Astrocyte (in vitro differentiated cells and primary cell): ENCODE data around the gene DUSP11. TPM values are rescaled to one million over a fixed set of nuclear protein-coding genes. Genes with fewer than 3 reads are reported as not detected.
A peak's percentile ranks its signal among the peaks of the same experiment; 100 is the strongest.

Experiments used
- DNase-seq: peaks from one replicate; pipeline ENCODE4 v3.0.0-alpha.2; 2010; ENCODE audit warnings: low read depth
- FAIRE-seq: peaks from 2 replicates; lab custom pipeline; 2011; peaks lifted over from hg19 to GRCh38; lab: Jason Lieb, UNC
- H2AFZ ChIP-seq: 2 replicates; pipeline ENCODE4 v1.6.0; 2012; ENCODE audit warnings: low read depth, low read length, inconsistent platforms
- H3K27ac ChIP-seq: 2 replicates; pipeline ENCODE4 v1.5.1; 2011; ENCODE audit warnings: low read depth, low read length, inconsistent platforms
- H3K27me3 ChIP-seq: 2 replicates; pipeline ENCODE4 v1.6.0; 2011; ENCODE audit warnings: low read length, inconsistent platforms; ENCODE audit not compliant: insufficient read depth
- H3K36me3 ChIP-seq: 2 replicates; pipeline ENCODE4 v1.5.1; 2011; ENCODE audit warnings: low read length, inconsistent platforms; ENCODE audit not compliant: insufficient read depth
- H3K4me1 ChIP-seq: 2 replicates; pipeline ENCODE4 v1.5.1; 2011; ENCODE audit warnings: low read length, inconsistent platforms; ENCODE audit not compliant: insufficient read depth
- H3K4me2 ChIP-seq: 2 replicates; pipeline ENCODE4 v1.6.0; 2012; ENCODE audit warnings: low read length, inconsistent platforms
- H3K4me3 ChIP-seq: 2 replicates; pipeline ENCODE4 v1.5.1; 2011; ENCODE audit warnings: low read depth, mild to moderate bottlenecking, low read length, inconsistent platforms; ENCODE audit not compliant: insufficient read depth
- H3K79me2 ChIP-seq: 2 replicates; pipeline ENCODE4 v1.6.0; 2012; ENCODE audit warnings: mild to moderate bottlenecking, low read length, inconsistent platforms; ENCODE audit not compliant: insufficient read depth
- H3K9ac ChIP-seq: 2 replicates; pipeline ENCODE4 v1.6.0; 2012; ENCODE audit warnings: mild to moderate bottlenecking, low read length, inconsistent platforms
- H3K9me3 ChIP-seq: 2 replicates; pipeline ENCODE4 v1.5.1; 2012; ENCODE audit warnings: low read depth, mild to moderate bottlenecking, low read length, inconsistent platforms; ENCODE audit not compliant: insufficient read depth
- H4K20me1 ChIP-seq: 2 replicates; pipeline ENCODE4 v1.6.0; 2012; ENCODE audit warnings: low read length, inconsistent platforms; ENCODE audit not compliant: insufficient read depth
- H3K27ac Mint-ChIP-seq: one replicate; pipeline ENCODE4 v1.8.0; 2021; ENCODE audit warnings: mild to moderate bottlenecking, mixed read lengths; ENCODE audit not compliant: unreplicated experiment
- H3K27me3 Mint-ChIP-seq: one replicate; pipeline ENCODE4 v1.8.0; 2021; ENCODE audit warnings: low read depth, mixed read lengths; ENCODE audit not compliant: unreplicated experiment
- H3K36me3 Mint-ChIP-seq: one replicate; pipeline ENCODE4 v1.8.0; 2021; ENCODE audit warnings: low read depth, mixed read lengths; ENCODE audit not compliant: unreplicated experiment
- H3K4me1 Mint-ChIP-seq: one replicate; pipeline ENCODE4 v1.8.0; 2021; ENCODE audit warnings: low read depth, mixed read lengths; ENCODE audit not compliant: unreplicated experiment
- H3K4me3 Mint-ChIP-seq: one replicate; pipeline ENCODE4 v1.8.0; 2021; ENCODE audit warnings: mild to moderate bottlenecking, moderate library complexity, mixed read lengths; ENCODE audit not compliant: unreplicated experiment
- H3K9me3 Mint-ChIP-seq: one replicate; pipeline ENCODE4 v1.8.0; 2021; ENCODE audit warnings: mild to moderate bottlenecking, mixed read lengths; ENCODE audit not compliant: unreplicated experiment
- EZH2 ChIP-seq: IDR thresholded peaks from 2 replicates; pipeline ENCODE4 v1.6.1; 2012; ENCODE audit warnings: mild to moderate bottlenecking, low read length, inconsistent platforms; ENCODE audit not compliant: insufficient read depth
- total RNA-seq: library from RNA; stranded (reverse); gene quantifications from 2 replicates; pipeline ENCODE4 v1.2.1, GENCODE V29; 2021
- TF ChIP-seq, protein P1 (sequence below): IDR thresholded peaks from 2 replicates; pipeline ENCODE4 v1.5.1; 2011; ENCODE audit warnings: low read depth, mild to moderate bottlenecking, inconsistent platforms, low read length, moderate library complexity; ENCODE audit not compliant: insufficient read depth

Gene DUSP11
- total RNA-seq, 1 donor from 2014 or later, result 39.6 TPM

DNA sequence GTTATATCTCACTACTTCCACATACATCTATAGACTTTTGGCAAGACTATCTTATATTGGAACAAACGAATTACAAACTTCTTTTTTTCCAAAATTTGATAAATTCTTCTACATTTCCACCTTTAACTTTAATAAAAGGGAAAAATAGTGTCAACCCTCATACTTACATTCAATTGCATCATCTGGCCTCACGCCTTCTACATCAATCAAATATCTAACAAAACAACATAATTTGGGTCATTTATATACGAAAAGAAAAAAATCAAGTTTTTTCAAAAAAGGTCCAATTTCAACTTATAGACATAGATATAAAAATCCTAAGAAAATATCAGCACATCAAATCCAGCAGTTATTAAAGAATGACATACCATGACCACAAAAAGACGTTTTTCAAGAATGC is 12.9 kb downstream of the DUSP11 start:
- H3K4me1 ChIP-seq, result peaks cover 4% of the 10 kb centered on the region
- FAIRE-seq, result no peak
- H3K4me2 ChIP-seq, result no peak overlapping the region
- no peak overlapping the region for H3K4me3 Mint-ChIP-seq
- H3K27ac ChIP-seq, result no peak overlapping the region
- TF ChIP-seq, protein P1, sequence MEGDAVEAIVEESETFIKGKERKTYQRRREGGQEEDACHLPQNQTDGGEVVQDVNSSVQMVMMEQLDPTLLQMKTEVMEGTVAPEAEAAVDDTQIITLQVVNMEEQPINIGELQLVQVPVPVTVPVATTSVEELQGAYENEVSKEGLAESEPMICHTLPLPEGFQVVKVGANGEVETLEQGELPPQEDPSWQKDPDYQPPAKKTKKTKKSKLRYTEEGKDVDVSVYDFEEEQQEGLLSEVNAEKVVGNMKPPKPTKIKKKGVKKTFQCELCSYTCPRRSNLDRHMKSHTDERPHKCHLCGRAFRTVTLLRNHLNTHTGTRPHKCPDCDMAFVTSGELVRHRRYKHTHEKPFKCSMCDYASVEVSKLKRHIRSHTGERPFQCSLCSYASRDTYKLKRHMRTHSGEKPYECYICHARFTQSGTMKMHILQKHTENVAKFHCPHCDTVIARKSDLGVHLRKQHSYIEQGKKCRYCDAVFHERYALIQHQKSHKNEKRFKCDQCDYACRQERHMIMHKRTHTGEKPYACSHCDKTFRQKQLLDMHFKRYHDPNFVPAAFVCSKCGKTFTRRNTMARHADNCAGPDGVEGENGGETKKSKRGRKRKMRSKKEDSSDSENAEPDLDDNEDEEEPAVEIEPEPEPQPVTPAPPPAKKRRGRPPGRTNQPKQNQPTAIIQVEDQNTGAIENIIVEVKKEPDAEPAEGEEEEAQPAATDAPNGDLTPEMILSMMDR, result no peak
- TF ChIP-seq EZH2, result no peak
- H3K27me3 ChIP-seq, result no peaks in the 10 kb centered on the region
- H3K4me3 ChIP-seq, result no peak overlapping the region
- peaks cover 16% of the 10 kb centered on the region for H4K20me1 ChIP-seq
- peak overlapping the region; percentile 5 for H3K27ac Mint-ChIP-seq
- H3K79me2 ChIP-seq, result peaks cover 17% of the 10 kb centered on the region
- no peaks in the 10 kb centered on the region for H3K9me3 ChIP-seq
- H2AFZ ChIP-seq, result no peak overlapping the region
- DNase-seq, result no peak
- no peak overlapping the region for H3K9ac ChIP-seq
- H3K36me3 Mint-ChIP-seq, result peaks cover 25% of the 10 kb centered on the region
- peaks cover 46% of the 10 kb centered on the region for H3K36me3 ChIP-seq
- H3K9me3 Mint-ChIP-seq, result no peaks in the 10 kb centered on the region
- H3K4me1 Mint-ChIP-seq, result peaks cover 4% of the 10 kb centered on the region
- no peaks in the 10 kb centered on the region for H3K27me3 Mint-ChIP-seq

DNA sequence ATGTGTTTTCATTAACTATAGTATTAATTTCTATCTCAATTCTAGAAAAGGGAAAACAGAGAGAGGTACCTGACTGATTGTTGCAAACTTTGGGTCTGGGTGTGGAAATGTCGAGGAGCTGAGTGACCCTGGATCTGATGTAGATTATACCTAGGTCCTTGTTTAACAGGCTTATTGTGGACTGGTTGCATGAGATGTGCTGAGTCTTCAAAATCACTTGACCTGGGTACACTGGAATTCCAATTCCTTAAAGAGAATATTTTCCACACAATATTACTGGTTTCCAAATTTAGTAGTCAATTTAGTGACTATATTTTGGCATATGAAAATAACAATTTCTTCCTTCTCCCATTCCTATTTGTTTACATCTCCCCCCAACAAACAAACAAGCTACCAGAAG is 13.6 kb downstream of the DUSP11 start:
- no peaks in the 10 kb centered on the region for H3K9me3 ChIP-seq
- no peak for FAIRE-seq
- H3K27ac ChIP-seq, result no peak overlapping the region
- H3K4me1 Mint-ChIP-seq, result peaks cover 4% of the 10 kb centered on the region
- TF ChIP-seq, protein P1, result no peak
- TF ChIP-seq EZH2, result no peak
- H4K20me1 ChIP-seq, result peaks cover 16% of the 10 kb centered on the region
- H3K27ac Mint-ChIP-seq, result no peak overlapping the region
- no peak overlapping the region for H3K4me2 ChIP-seq
- peaks cover 16% of the 10 kb centered on the region for H3K79me2 ChIP-seq
- no peak overlapping the region for H3K9ac ChIP-seq
- H3K27me3 Mint-ChIP-seq, result no peaks in the 10 kb centered on the region
- no peak overlapping the region for H3K4me3 Mint-ChIP-seq
- no peaks in the 10 kb centered on the region for H3K27me3 ChIP-seq
- peaks cover 4% of the 10 kb centered on the region for H3K4me1 ChIP-seq
- H3K9me3 Mint-ChIP-seq, result no peaks in the 10 kb centered on the region
- DNase-seq, result no peak
- no peak overlapping the region for H3K4me3 ChIP-seq
- H3K36me3 Mint-ChIP-seq, result peaks cover 24% of the 10 kb centered on the region
- no peak overlapping the region for H2AFZ ChIP-seq
- peaks cover 48% of the 10 kb centered on the region for H3K36me3 ChIP-seq

DNA sequence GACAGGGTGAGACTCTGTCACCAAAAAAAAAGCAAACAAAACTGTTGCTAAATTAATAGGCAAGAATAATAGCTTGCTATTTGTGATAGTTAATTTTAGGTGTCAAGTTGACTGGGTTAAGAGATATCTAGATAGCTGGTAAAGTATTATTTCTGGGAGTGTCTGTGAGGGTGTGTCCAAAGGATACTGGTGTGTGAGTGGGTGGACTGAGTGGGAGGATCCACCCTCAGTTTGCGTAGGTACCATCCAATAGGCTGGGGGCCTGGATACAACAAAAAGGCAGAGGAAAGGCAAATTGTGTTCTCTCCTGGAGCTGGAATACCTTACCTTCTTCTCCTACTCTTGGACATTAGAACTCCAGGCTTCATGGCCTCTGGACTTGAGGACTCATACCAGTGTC is 15.0 kb downstream of the DUSP11 start:
- H3K27me3 Mint-ChIP-seq, result no peaks in the 10 kb centered on the region
- Histone ChIP-seq H3K27me3 (no peaks in the 10 kb centered on the region), H3K4me3 (no peak overlapping the region), H3K4me2 (no peak overlapping the region), H3K4me1 (peaks cover 7% of the 10 kb centered on the region), H3K9ac (no peak overlapping the region), H4K20me1 (peaks cover 21% of the 10 kb centered on the region), H2AFZ (no peak overlapping the region), H3K79me2 (peaks cover 6% of the 10 kb centered on the region), H3K9me3 (no peaks in the 10 kb centered on the region), H3K36me3 (peaks cover 58% of the 10 kb centered on the region), H3K27ac (no peak overlapping the region)
- FAIRE-seq (no peak), DNase-seq (no peak)
- no peak overlapping the region for H3K4me3 Mint-ChIP-seq
- peaks cover 4% of the 10 kb centered on the region for H3K4me1 Mint-ChIP-seq
- H3K36me3 Mint-ChIP-seq, result peaks cover 23% of the 10 kb centered on the region
- TF ChIP-seq EZH2, result no peak
- H3K27ac Mint-ChIP-seq, result no peak overlapping the region
- H3K9me3 Mint-ChIP-seq, result no peaks in the 10 kb centered on the region
